ENCODE results near the gene GPR157.
"Not testable (repeated sequence)": the region's sequence is repeated elsewhere in the genome, so short reads cannot be mapped to it uniquely, and the experiment has no call there.

The GPR157 gene

GRCh38 chr1:9099555-9099954 is 29.3 kb downstream of the GPR157 start:
- in situ Hi-C loops (cut with MboI; ENCODE audit: low pct_unique_long_range_greater_than_20kb, low sequenced_read_pairs, unreplicated experiment) = no loop called here
- DNase-seq (ENCODE audit: low spot score) = no peak
- TF ChIP-seq CTCF (IDR thresholded peaks at IDR 0.05; ENCODE audit: extremely low read depth, insufficient read depth, missing control alignments) = no peak

- in situ Hi-C loops (cut with MboI; ENCODE audit: low pct_unique_long_range_greater_than_20kb, low sequenced_read_pairs, unreplicated experiment) = no loop called here
- DNase-seq (ENCODE audit: low spot score) = no peak
- TF ChIP-seq CTCF (IDR thresholded peaks at IDR 0.05; ENCODE audit: extremely low read depth, insufficient read depth, missing control alignments) = no peak
Observed at GRCh38 chr1:9097947-9098705, 30.8 kb downstream of the GPR157 start.

- in situ Hi-C loops (cut with MboI; ENCODE audit: low pct_unique_long_range_greater_than_20kb, low sequenced_read_pairs, unreplicated experiment) = no loop called here
- TF ChIP-seq CTCF (IDR thresholded peaks at IDR 0.05; ENCODE audit: extremely low read depth, insufficient read depth, missing control alignments) = no peak
- DNase-seq (ENCODE audit: low spot score) = no peak
Observed at GRCh38 chr1:9095818-9096217, 33.1 kb downstream of the GPR157 start.

- in situ Hi-C loops (cut with MboI; ENCODE audit: low pct_unique_long_range_greater_than_20kb, low sequenced_read_pairs, unreplicated experiment); DNase-seq (ENCODE audit: low spot score): not testable (repeated sequence)
Observed at GRCh38 chr1:9093996-9094595, 34.8 kb downstream of the GPR157 start.

GRCh38 chr1:9093581-9093980 is 35.3 kb downstream of the GPR157 start:
- TF ChIP-seq CTCF (IDR thresholded peaks at IDR 0.05; ENCODE audit: extremely low read depth, insufficient read depth, missing control alignments) = no peak
- in situ Hi-C loops (cut with MboI; ENCODE audit: low pct_unique_long_range_greater_than_20kb, low sequenced_read_pairs, unreplicated experiment) = no loop called here
- DNase-seq (ENCODE audit: low spot score) = no peak

GRCh38 chr1:9093091-9093490 is 35.8 kb downstream of the GPR157 start:
- no peak for DNase-seq (ENCODE audit: low spot score)

More at GRCh38 chr1:9093091-9093490, 35.8 kb downstream of the GPR157 start:
- in situ Hi-C loops (cut with MboI; ENCODE audit: low pct_unique_long_range_greater_than_20kb, low sequenced_read_pairs, unreplicated experiment) = no loop called here
- no peak for TF ChIP-seq CTCF (IDR thresholded peaks at IDR 0.05; ENCODE audit: extremely low read depth, insufficient read depth, missing control alignments)
